Retina (tissue), 1 donor: ENCODE results near the gene TMEM222.
A peak's percentile ranks its signal among the peaks of the same experiment; 100 is the strongest.
"Not testable (repeated sequence)": the region's sequence is repeated elsewhere in the genome, so short reads cannot be mapped to it uniquely, and the experiment has no call there.

Experiments used
- DNase-seq: peaks from one replicate; pipeline ENCODE4 v3.0.0-alpha.2; 2016

The TMEM222 gene

GRCh38 chr1:27321813-27322568 is at the start of gene TMEM222:
TSS of gene TMEM222 (plus strand) at chr1:27322163. CDS start at chr1:27322198, 35 bp downstream.
- peak; percentile 99 for DNase-seq

- DNase-seq, result no peak
These were observed 47.8 kb upstream of the TMEM222 start for GRCh38 chr1:27274204-27274603.

- DNase-seq, result no peak
These were observed 46.3 kb upstream of the TMEM222 start for GRCh38 chr1:27275696-27276095.

GRCh38 chr1:27284425-27285273 is 37.3 kb upstream of the TMEM222 start:
- DNase-seq, result peak; percentile 69

- no peak for DNase-seq
These were observed 36.7 kb upstream of the TMEM222 start for GRCh38 chr1:27285274-27285660.

- not testable (repeated sequence) for DNase-seq
These were observed 36.1 kb upstream of the TMEM222 start for GRCh38 chr1:27285821-27286220.

- not testable (repeated sequence) for DNase-seq
These were observed 32.8 kb upstream of the TMEM222 start for GRCh38 chr1:27289125-27289524.

- DNase-seq, result no peak
These were observed 31.4 kb upstream of the TMEM222 start for GRCh38 chr1:27290581-27290980.

GRCh38 chr1:27292106-27292505 is 29.9 kb upstream of the TMEM222 start:
- DNase-seq, result no peak

- no peak for DNase-seq
These were observed 28.0 kb upstream of the TMEM222 start for GRCh38 chr1:27293915-27294314.

- DNase-seq, result peak; percentile 61
These were observed 25.1 kb upstream of the TMEM222 start for GRCh38 chr1:27296773-27297291.

GRCh38 chr1:27297903-27298302 is 24.1 kb upstream of the TMEM222 start:
- DNase-seq, result no peak

- no peak for DNase-seq
These were observed 23.2 kb upstream of the TMEM222 start for GRCh38 chr1:27298632-27299384.

- DNase-seq, result peak; percentile 75
These were observed 22.3 kb upstream of the TMEM222 start for GRCh38 chr1:27299385-27300271.

- peak; percentile 97 for DNase-seq
These were observed 21.5 kb upstream of the TMEM222 start for GRCh38 chr1:27300341-27301051.

- DNase-seq, result no peak
These were observed 20.9 kb upstream of the TMEM222 start for GRCh38 chr1:27301052-27301422.

- no peak for DNase-seq
These were observed 20.3 kb upstream of the TMEM222 start for GRCh38 chr1:27301582-27302199.

- DNase-seq, result no peak
These were observed 19.4 kb upstream of the TMEM222 start for GRCh38 chr1:27302612-27303011.

GRCh38 chr1:27303509-27303908 is 18.5 kb upstream of the TMEM222 start:
- DNase-seq, result no peak

GRCh38 chr1:27306071-27306470 is 15.9 kb upstream of the TMEM222 start:
- no peak for DNase-seq
